ENCODE data around the gene KIF23.
A peak's percentile ranks its signal among the peaks of the same experiment; 100 is the strongest.

The KIF23 gene

GRCh38 chr15:69450968-69451695 lies 37.0 kb downstream of the KIF23 start:
- H3K9ac ChIP-seq (ENCODE audit: low read depth in 1 of 2, low read length in 2 of 2) = peak overlapping the region in 1 of 2 donors; percentile 88
- H3K4me1 ChIP-seq (ENCODE audit: control insufficient read depth in 2 of 2, insufficient read depth in 2 of 2, low read length in 2 of 2) = peaks cover 16 to 21% of the 10 kb centered on the region in 2 donors
- H3K27ac ChIP-seq (ENCODE audit: low read depth in 2 of 2, low read length in 2 of 2) = no peak overlapping the region
- H3K4me3 ChIP-seq (ENCODE audit: low read length in 2 of 2) = no peak overlapping the region
- H3K9me3 ChIP-seq (ENCODE audit: control insufficient read depth in 2 of 2, low read length in 2 of 2) = no peaks in the 10 kb centered on the region
- H3K36me3 ChIP-seq (ENCODE audit: control insufficient read depth in 2 of 2, insufficient read depth in 2 of 2, low read length in 2 of 2) = peaks cover 10% of the 10 kb centered on the region in 2 donors
- no peaks in the 10 kb centered on the region for H3K27me3 ChIP-seq (ENCODE audit: control insufficient read depth in 2 of 2, insufficient read depth in 2 of 2, low read length in 2 of 2)

GRCh38 chr15:69451951-69452691 lies 38.0 kb downstream of the KIF23 start:
- H3K27ac ChIP-seq (ENCODE audit: low read depth in 2 of 2, low read length in 2 of 2) = peak overlapping the region; percentile 89 to 94
- no peaks in the 10 kb centered on the region for H3K27me3 ChIP-seq (ENCODE audit: control insufficient read depth in 2 of 2, insufficient read depth in 2 of 2, low read length in 2 of 2)
- peaks cover 16 to 19% of the 10 kb centered on the region in 2 donors for H3K36me3 ChIP-seq (ENCODE audit: control insufficient read depth in 2 of 2, insufficient read depth in 2 of 2, low read length in 2 of 2)
- H3K4me1 ChIP-seq (ENCODE audit: control insufficient read depth in 2 of 2, insufficient read depth in 2 of 2, low read length in 2 of 2) = peaks cover 16 to 21% of the 10 kb centered on the region in 2 donors
- H3K4me3 ChIP-seq (ENCODE audit: low read length in 2 of 2) = peak overlapping the region; percentile 73 to 96
- peak overlapping the region; percentile 88 for H3K9ac ChIP-seq (ENCODE audit: low read depth in 1 of 2, low read length in 2 of 2)
- no peaks in the 10 kb centered on the region for H3K9me3 ChIP-seq (ENCODE audit: control insufficient read depth in 2 of 2, low read length in 2 of 2)

- H3K27ac ChIP-seq (ENCODE audit: low read depth in 2 of 2, low read length in 2 of 2) = peak within 1 kb of the TSS; percentile 89 to 94
- H3K36me3 ChIP-seq (ENCODE audit: control insufficient read depth in 2 of 2, insufficient read depth in 2 of 2, low read length in 2 of 2) = peaks cover 15 to 24% of the 10 kb centered on the region in 2 donors
- no peaks in the 10 kb centered on the region for H3K27me3 ChIP-seq (ENCODE audit: control insufficient read depth in 2 of 2, insufficient read depth in 2 of 2, low read length in 2 of 2)
- H3K9me3 ChIP-seq (ENCODE audit: control insufficient read depth in 2 of 2, low read length in 2 of 2) = no peaks in the 10 kb centered on the region
- H3K9ac ChIP-seq (ENCODE audit: low read depth in 1 of 2, low read length in 2 of 2) = peak within 1 kb of the TSS; percentile 88
- H3K4me3 ChIP-seq (ENCODE audit: low read length in 2 of 2) = peak within 1 kb of the TSS; percentile 73 to 96
- peaks cover 16 to 21% of the 10 kb centered on the region in 2 donors for H3K4me1 ChIP-seq (ENCODE audit: control insufficient read depth in 2 of 2, insufficient read depth in 2 of 2, low read length in 2 of 2)
These were observed 38.8 kb downstream of the KIF23 start, which contains the start of gene RPLP1 for GRCh38 chr15:69452692-69453521. TSS of gene RPLP1 (plus strand) at chr15:69452818. CDS start at chr15:69452949, 131 bp downstream.

- Histone ChIP-seq H3K27me3 (ENCODE audit: control insufficient read depth in 2 of 2, insufficient read depth in 2 of 2, low read length in 2 of 2) (no peaks in the 10 kb centered on the region), H3K9me3 (ENCODE audit: control insufficient read depth in 2 of 2, low read length in 2 of 2) (no peaks in the 10 kb centered on the region), H3K9ac (ENCODE audit: low read depth in 1 of 2, low read length in 2 of 2) (no peak overlapping the region), H3K4me1 (ENCODE audit: control insufficient read depth in 2 of 2, insufficient read depth in 2 of 2, low read length in 2 of 2) (peaks cover 16 to 21% of the 10 kb centered on the region in 2 donors), H3K27ac (ENCODE audit: low read depth in 2 of 2, low read length in 2 of 2) (no peak overlapping the region), H3K36me3 (ENCODE audit: control insufficient read depth in 2 of 2, insufficient read depth in 2 of 2, low read length in 2 of 2) (peaks cover 15 to 24% of the 10 kb centered on the region in 2 donors), H3K4me3 (ENCODE audit: low read length in 2 of 2) (peak overlapping the region in 1 of 2 donors; percentile 73)
These were observed 40.8 kb downstream of the KIF23 start for GRCh38 chr15:69454953-69455352.

- Histone ChIP-seq H3K27ac (ENCODE audit: low read depth in 2 of 2, low read length in 2 of 2) (no peak overlapping the region), H3K27me3 (ENCODE audit: control insufficient read depth in 2 of 2, insufficient read depth in 2 of 2, low read length in 2 of 2) (no peaks in the 10 kb centered on the region), H3K9ac (ENCODE audit: low read depth in 1 of 2, low read length in 2 of 2) (no peak overlapping the region), H3K4me3 (ENCODE audit: low read length in 2 of 2) (no peak overlapping the region), H3K4me1 (ENCODE audit: control insufficient read depth in 2 of 2, insufficient read depth in 2 of 2, low read length in 2 of 2) (peaks cover 16 to 21% of the 10 kb centered on the region in 2 donors), H3K36me3 (ENCODE audit: control insufficient read depth in 2 of 2, insufficient read depth in 2 of 2, low read length in 2 of 2) (peaks cover 15 to 24% of the 10 kb centered on the region in 2 donors), H3K9me3 (ENCODE audit: control insufficient read depth in 2 of 2, low read length in 2 of 2) (no peaks in the 10 kb centered on the region)
These were observed 42.3 kb downstream of the KIF23 start for GRCh38 chr15:69456208-69457166.

GRCh38 chr15:69457304-69458280 lies 43.4 kb downstream of the KIF23 start:
- Histone ChIP-seq H3K36me3 (ENCODE audit: control insufficient read depth in 2 of 2, insufficient read depth in 2 of 2, low read length in 2 of 2) (peaks cover 15 to 24% of the 10 kb centered on the region in 2 donors), H3K4me3 (ENCODE audit: low read length in 2 of 2) (no peak overlapping the region), H3K4me1 (ENCODE audit: control insufficient read depth in 2 of 2, insufficient read depth in 2 of 2, low read length in 2 of 2) (peaks cover 20 to 22% of the 10 kb centered on the region in 2 donors), H3K9me3 (ENCODE audit: control insufficient read depth in 2 of 2, low read length in 2 of 2) (no peaks in the 10 kb centered on the region), H3K27me3 (ENCODE audit: control insufficient read depth in 2 of 2, insufficient read depth in 2 of 2, low read length in 2 of 2) (no peaks in the 10 kb centered on the region), H3K9ac (ENCODE audit: low read depth in 1 of 2, low read length in 2 of 2) (no peak overlapping the region), H3K27ac (ENCODE audit: low read depth in 2 of 2, low read length in 2 of 2) (no peak overlapping the region)

- no peak overlapping the region for H3K27ac ChIP-seq (ENCODE audit: low read depth in 2 of 2, low read length in 2 of 2)
- H3K27me3 ChIP-seq (ENCODE audit: control insufficient read depth in 2 of 2, insufficient read depth in 2 of 2, low read length in 2 of 2) = no peaks in the 10 kb centered on the region
- no peak overlapping the region for H3K4me3 ChIP-seq (ENCODE audit: low read length in 2 of 2)
- peaks cover 15 to 24% of the 10 kb centered on the region in 2 donors for H3K36me3 ChIP-seq (ENCODE audit: control insufficient read depth in 2 of 2, insufficient read depth in 2 of 2, low read length in 2 of 2)
- no peak overlapping the region for H3K9ac ChIP-seq (ENCODE audit: low read depth in 1 of 2, low read length in 2 of 2)
- H3K9me3 ChIP-seq (ENCODE audit: control insufficient read depth in 2 of 2, low read length in 2 of 2) = no peaks in the 10 kb centered on the region
- peaks cover 23 to 27% of the 10 kb centered on the region in 2 donors for H3K4me1 ChIP-seq (ENCODE audit: control insufficient read depth in 2 of 2, insufficient read depth in 2 of 2, low read length in 2 of 2)
These were observed 44.9 kb downstream of the KIF23 start for GRCh38 chr15:69459066-69459465.

- Histone ChIP-seq H3K4me1 (ENCODE audit: control insufficient read depth in 2 of 2, insufficient read depth in 2 of 2, low read length in 2 of 2) (peaks cover 12 to 13% of the 10 kb centered on the region in 2 donors), H3K4me3 (ENCODE audit: low read length in 2 of 2) (no peak overlapping the region), H3K27ac (ENCODE audit: low read depth in 2 of 2, low read length in 2 of 2) (no peak overlapping the region)
These were observed 46.3 kb downstream of the KIF23 start for GRCh38 chr15:69460481-69460880.

More at GRCh38 chr15:69460481-69460880, 46.3 kb downstream of the KIF23 start:
- no peaks in the 10 kb centered on the region for H3K9me3 ChIP-seq (ENCODE audit: control insufficient read depth in 2 of 2, low read length in 2 of 2)
- no peak overlapping the region for H3K9ac ChIP-seq (ENCODE audit: low read depth in 1 of 2, low read length in 2 of 2)
- H3K27me3 ChIP-seq (ENCODE audit: control insufficient read depth in 2 of 2, insufficient read depth in 2 of 2, low read length in 2 of 2) = no peaks in the 10 kb centered on the region
- H3K36me3 ChIP-seq (ENCODE audit: control insufficient read depth in 2 of 2, insufficient read depth in 2 of 2, low read length in 2 of 2) = peaks cover 13 to 21% of the 10 kb centered on the region in 2 donors

Data from mucosa of rectum (tissue), 2 donors.